ENCODE results near the gene SYVN1. TPM values are rescaled to one million over a fixed set of nuclear protein-coding genes. Genes with fewer than 3 reads are reported as not detected.
A peak's percentile ranks its signal among the peaks of the same experiment; 100 is the strongest.

Gene SYVN1
- total RNA-seq, 1 experiment from 2014 or later, result 64.3 TPM

DNA sequence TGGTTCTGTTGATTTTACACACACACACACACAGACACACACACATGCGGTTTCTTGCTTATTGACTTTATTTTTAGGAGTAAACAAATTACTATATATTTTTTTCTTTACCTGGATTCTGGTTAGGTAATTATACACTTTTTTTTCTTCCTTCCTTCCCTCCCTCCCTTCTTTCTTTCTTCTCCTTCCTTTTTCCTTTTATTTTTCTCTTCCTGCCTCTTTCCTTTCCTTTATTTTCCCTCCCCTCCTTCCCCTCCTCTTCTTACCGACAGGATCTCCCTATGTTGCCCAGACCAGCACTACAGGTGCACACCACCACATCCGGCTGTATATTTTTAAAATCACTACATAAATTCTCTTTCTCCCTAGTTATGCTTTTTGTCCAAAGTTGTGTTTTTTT is 32.6 kb upstream of the SYVN1 start:
- in situ Hi-C loops (cut with HindIII; ENCODE audit: low pct_unique_long_range_greater_than_20kb, low sequenced_read_pairs), result no loop called here
- intact Hi-C loops (cut with micrococcal nuclease; ENCODE audit: unreplicated experiment), result no loop called here
- 0 out of 2 replicates have a peak, but pooled peaks cover 10% of the 10 kb centered on the region for H3K4me1 ChIP-seq (ENCODE audit: control insufficient read depth, insufficient read depth, low read length)
- no peak overlapping the region for H3K27ac ChIP-seq (ENCODE audit: low read length)
- TF ChIP-seq POLR2AphosphoS5 (IDR thresholded peaks at IDR 0.05; ENCODE audit: low read depth, low read length) (no peak), TCF7L2 (IDR thresholded peaks at IDR 0.05; ENCODE audit: low read depth, low read length) (no peak), SIN3A (IDR thresholded peaks at IDR 0.05; ENCODE audit: borderline replicate concordance, insufficient read depth, low read depth, low read length) (no peak)
- TF ChIP-seq, protein P1, sequence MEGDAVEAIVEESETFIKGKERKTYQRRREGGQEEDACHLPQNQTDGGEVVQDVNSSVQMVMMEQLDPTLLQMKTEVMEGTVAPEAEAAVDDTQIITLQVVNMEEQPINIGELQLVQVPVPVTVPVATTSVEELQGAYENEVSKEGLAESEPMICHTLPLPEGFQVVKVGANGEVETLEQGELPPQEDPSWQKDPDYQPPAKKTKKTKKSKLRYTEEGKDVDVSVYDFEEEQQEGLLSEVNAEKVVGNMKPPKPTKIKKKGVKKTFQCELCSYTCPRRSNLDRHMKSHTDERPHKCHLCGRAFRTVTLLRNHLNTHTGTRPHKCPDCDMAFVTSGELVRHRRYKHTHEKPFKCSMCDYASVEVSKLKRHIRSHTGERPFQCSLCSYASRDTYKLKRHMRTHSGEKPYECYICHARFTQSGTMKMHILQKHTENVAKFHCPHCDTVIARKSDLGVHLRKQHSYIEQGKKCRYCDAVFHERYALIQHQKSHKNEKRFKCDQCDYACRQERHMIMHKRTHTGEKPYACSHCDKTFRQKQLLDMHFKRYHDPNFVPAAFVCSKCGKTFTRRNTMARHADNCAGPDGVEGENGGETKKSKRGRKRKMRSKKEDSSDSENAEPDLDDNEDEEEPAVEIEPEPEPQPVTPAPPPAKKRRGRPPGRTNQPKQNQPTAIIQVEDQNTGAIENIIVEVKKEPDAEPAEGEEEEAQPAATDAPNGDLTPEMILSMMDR (IDR thresholded peaks at IDR 0.05), result no peak
- TF ChIP-seq, protein P2, sequence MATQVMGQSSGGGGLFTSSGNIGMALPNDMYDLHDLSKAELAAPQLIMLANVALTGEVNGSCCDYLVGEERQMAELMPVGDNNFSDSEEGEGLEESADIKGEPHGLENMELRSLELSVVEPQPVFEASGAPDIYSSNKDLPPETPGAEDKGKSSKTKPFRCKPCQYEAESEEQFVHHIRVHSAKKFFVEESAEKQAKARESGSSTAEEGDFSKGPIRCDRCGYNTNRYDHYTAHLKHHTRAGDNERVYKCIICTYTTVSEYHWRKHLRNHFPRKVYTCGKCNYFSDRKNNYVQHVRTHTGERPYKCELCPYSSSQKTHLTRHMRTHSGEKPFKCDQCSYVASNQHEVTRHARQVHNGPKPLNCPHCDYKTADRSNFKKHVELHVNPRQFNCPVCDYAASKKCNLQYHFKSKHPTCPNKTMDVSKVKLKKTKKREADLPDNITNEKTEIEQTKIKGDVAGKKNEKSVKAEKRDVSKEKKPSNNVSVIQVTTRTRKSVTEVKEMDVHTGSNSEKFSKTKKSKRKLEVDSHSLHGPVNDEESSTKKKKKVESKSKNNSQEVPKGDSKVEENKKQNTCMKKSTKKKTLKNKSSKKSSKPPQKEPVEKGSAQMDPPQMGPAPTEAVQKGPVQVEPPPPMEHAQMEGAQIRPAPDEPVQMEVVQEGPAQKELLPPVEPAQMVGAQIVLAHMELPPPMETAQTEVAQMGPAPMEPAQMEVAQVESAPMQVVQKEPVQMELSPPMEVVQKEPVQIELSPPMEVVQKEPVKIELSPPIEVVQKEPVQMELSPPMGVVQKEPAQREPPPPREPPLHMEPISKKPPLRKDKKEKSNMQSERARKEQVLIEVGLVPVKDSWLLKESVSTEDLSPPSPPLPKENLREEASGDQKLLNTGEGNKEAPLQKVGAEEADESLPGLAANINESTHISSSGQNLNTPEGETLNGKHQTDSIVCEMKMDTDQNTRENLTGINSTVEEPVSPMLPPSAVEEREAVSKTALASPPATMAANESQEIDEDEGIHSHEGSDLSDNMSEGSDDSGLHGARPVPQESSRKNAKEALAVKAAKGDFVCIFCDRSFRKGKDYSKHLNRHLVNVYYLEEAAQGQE (IDR thresholded peaks at IDR 0.05; ENCODE audit: insufficient read depth in 1 of 2, low read depth in 2 of 2, low read length in 1 of 2), result no peak
- CTCF ChIA-PET, result no interaction called here
- POLR2A ChIA-PET, result no interaction called here
- DNase-seq (ENCODE audit: low read depth, low spot score), result no peak
- ATAC-seq, result no peak
- no peak overlapping the region for H3K4me3 ChIP-seq (ENCODE audit: low read depth in 2 of 2, low read length in 2 of 2)
- no peaks in the 10 kb centered on the region for H3K9me3 ChIP-seq (ENCODE audit: control insufficient read depth, insufficient read depth, low read depth, low read length)
- no peaks in the 10 kb centered on the region for H3K27me3 ChIP-seq (ENCODE audit: control insufficient read depth, insufficient read depth, low read length)
- no TSS peak for BruUV-seq (replicated peaks)
- no peaks in the 10 kb centered on the region for H3K36me3 ChIP-seq (ENCODE audit: control insufficient read depth, insufficient read depth, low read length)

DNA sequence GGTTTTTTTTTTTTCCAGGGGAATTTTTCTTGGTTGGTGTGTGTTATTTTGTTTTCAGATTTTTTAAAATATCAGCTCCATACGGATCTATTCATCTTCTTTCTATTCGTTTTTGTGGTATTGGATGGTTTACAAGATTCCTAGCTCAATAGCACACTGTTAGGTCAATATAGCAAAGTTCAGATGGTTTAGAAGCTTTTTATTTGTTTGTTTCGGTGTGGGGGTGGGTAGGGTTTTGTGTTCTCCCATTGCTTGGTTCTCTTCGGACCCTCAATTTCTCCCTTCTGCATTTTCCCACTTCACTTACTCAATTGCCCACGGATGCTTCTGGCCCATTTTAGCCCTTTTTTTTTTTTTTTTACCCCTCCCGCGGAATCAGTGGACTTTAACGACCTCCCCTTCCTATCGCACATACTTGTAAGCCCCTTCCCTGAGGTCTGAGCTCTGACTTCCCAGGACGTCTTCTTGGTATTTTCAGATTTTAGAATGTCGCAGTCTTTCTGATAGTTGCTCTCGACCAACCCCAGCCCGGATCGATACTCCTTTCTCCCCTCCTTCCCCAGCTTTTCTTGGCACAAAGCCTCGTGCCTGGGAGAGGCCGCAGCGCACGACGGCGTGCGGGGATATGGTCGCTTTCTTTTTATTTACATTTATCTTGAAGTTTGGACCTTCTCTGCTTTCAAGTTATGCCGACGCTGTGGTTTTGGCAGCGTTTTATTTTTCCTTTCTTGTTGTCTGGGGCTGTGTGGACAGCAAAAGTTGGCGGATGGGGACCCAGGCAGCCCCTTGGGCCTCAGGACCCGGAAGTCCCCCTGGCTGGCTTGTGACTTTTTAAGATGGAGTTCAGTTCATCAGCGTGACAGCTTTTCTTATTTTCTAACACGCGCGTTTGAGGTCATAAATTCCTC is 31.3 kb upstream of the SYVN1 start:
- no peaks in the 10 kb centered on the region for H3K9me3 ChIP-seq (ENCODE audit: control insufficient read depth, insufficient read depth, low read depth, low read length)
- intact Hi-C loops (cut with micrococcal nuclease; ENCODE audit: unreplicated experiment) (no loop called here), in situ Hi-C loops (cut with HindIII; ENCODE audit: low pct_unique_long_range_greater_than_20kb, low sequenced_read_pairs) (no loop called here)
- DNase-seq (ENCODE audit: low read depth, low spot score), result no peak
- no peaks in the 10 kb centered on the region for H3K36me3 ChIP-seq (ENCODE audit: control insufficient read depth, insufficient read depth, low read length)
- 0 out of 2 replicates have a peak, but pooled peaks cover 10% of the 10 kb centered on the region for H3K4me1 ChIP-seq (ENCODE audit: control insufficient read depth, insufficient read depth, low read length)
- no TSS peak for BruUV-seq (replicated peaks)
- TF ChIP-seq, protein P1 (IDR thresholded peaks at IDR 0.05), result no peak
- peak; percentile 69; the same call in 1 of the 2 replicates for TF ChIP-seq TCF7L2 (IDR thresholded peaks at IDR 0.05; ENCODE audit: low read depth, low read length)
- ChIA-PET CTCF (interaction anchor here (0.6 to 0.7 kb wide), 2 partner anchors 15 to 374 kb away, joined by 3 to 9 read pairs; no protein-coding TSS in a partner anchor), POLR2A (interaction anchor here (0.6 to 0.7 kb wide), 6 partner anchors 8 to 1220 kb away, joined by 4 to 16 read pairs (median 5); no protein-coding TSS in a partner anchor)
- H3K27me3 ChIP-seq (ENCODE audit: control insufficient read depth, insufficient read depth, low read length), result no peaks in the 10 kb centered on the region
- ATAC-seq, result 0 out of 2 replicates have a peak, but pooled peaks have one; percentile 43
- H3K27ac ChIP-seq (ENCODE audit: low read length), result peak overlapping the region; percentile 78
- H3K4me3 ChIP-seq (ENCODE audit: low read depth in 2 of 2, low read length in 2 of 2), result peak overlapping the region; percentile 22 to 43
